Measurements from ENCODE around the gene SYT10.
"Not testable (repeated sequence)": the region's sequence is repeated elsewhere in the genome, so short reads cannot be mapped to it uniquely, and the experiment has no call there.

The SYT10 gene, protein sequence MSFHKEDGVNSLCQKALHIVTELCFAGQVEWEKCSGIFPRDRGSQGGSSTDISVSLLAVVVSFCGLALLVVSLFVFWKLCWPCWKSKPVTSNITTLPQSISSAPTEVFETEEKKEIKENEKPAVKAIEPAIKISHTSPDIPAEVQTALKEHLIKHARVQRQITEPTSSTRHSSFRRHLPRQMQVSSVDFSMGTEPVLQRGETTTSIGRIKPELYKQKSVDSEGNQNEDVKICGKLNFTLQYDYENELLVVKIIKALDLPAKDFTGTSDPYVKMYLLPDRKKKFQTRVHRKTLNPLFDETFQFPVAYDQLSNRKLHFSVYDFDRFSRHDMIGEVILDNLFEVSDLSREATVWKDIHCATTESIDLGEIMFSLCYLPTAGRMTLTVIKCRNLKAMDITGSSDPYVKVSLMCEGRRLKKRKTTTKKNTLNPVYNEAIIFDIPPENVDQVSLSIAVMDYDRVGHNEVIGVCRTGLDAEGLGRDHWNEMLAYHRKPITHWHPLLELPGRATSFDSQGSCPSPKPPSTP

DNA sequence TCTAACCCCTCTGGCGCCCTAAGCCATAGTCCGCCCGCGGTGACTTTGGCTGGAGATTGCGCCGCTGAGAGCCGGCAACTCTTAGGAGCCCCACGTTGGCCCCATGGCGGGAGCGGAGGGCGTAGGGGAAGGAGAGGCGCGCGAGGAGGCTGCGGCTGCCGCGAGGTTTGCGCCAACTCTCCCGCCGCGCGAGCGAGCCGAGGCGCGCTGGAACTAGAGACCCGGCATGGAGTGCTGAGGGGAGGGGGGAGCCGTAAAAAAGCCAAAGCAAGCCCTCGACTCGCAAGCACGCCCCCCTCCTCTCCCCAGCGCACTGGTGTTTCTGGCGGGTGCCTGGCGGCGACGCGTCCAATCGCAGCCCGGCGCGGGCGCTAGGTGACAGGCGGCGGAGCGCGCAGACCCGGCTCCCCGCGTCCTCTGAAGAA is at the start of gene SYT10:
Gene SYT10, minus strand, starts transcription at position 233 of the 425 bp plus-strand sequence. CDS start 297 bp downstream, outside the sequence.
- no peak for DNase-seq (ENCODE audit: low read depth in 2 of 2)

DNA sequence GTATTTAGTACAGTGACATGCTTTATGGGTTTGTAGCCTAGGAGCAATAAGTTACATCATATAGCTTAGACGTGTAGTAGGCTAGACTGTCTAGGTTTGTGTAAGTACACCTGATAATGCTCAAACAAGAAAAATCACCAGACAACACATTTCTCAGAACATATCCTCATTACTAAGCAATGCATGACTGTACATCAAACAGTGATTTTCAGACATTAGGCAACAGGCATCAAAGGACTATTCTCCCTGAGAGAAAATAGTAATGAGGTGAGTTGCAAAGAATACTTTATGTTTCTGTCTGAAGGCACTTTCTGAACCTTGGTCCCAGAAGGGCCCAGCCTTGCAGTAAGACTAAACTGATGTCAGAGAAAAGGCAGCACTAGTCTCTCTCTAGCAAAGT is 48.4 kb upstream of the SYT10 start:
- DNase-seq (ENCODE audit: low read depth in 2 of 2), result no peak

DNA sequence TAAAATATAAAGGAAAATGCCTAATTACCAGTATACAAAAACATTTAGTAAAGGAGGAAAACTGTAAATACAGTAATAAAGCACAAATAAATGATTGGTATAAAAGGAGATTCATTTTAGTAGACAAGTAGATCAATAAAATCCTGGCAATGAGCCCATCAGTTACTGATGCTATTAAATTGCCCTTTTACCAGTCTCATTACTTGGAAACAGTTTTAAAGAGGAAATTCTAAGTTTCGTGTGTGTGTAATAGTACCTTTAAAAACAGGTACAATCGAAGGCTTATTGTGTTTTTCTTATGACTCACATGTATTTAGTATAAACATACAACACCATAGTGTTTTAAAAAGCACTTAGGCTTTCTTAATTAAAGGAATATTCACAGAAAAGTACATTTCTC is 46.4 kb upstream of the SYT10 start:
- DNase-seq (ENCODE audit: low read depth in 2 of 2), result no peak

DNA sequence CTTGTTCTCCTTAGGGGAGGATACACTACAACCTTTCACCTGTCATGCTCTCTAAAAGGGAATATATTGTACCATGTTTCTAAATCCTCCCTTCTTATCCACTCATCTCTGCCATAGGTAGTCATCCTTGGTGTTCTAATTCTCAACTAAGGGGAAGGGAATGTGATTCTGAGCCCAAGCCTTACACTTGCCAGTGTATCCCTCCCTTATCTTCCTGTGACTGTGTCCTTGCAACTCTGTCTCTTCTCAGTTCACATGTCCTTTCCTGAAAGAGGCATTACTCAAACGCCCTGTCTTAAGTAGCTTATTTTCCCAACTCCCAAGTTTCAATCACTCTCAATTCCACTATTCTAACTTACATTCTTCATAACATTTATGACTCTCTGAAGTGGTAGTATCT is 44.5 kb upstream of the SYT10 start:
- DNase-seq (ENCODE audit: low read depth in 2 of 2), result no peak

DNA sequence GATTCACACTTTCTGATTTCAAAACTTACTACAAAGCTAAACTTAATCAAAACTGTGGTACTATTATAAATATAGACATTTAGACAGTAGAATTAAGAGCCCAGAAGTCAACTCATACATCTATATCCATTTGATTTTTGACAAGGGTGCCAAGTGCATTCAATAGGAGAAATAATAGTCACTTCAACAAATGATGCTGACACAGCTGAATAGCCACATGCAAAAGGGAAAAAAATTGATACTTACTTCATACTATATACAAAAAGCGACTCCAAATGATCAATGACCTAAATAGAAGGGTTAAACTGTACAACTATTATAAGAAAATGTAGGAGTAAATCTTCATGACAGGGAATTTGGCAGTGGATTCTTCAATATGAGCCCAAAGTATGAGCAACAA is 40.7 kb upstream of the SYT10 start:
- no peak for DNase-seq (ENCODE audit: low read depth in 2 of 2)

DNA sequence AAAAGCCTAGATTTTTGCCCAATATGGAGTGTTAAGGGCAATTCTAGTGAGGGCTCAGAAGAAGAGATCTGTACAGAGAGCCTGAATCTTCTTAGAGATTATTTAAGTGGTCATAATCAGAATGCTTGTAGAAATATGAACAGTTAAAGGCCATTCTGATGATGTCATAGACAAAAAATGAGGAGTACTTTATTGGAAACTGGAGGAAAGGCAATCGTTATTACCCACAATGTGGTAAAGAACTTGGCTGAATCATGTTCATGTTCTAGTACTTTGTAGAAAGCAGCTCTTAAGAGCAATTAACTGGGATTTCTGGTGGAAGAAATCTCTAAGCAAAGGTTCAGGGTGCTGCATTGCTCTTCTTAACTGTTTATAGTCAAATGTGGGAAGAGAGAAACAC is 36.4 kb upstream of the SYT10 start:
- no peak for DNase-seq (ENCODE audit: low read depth in 2 of 2)

DNA sequence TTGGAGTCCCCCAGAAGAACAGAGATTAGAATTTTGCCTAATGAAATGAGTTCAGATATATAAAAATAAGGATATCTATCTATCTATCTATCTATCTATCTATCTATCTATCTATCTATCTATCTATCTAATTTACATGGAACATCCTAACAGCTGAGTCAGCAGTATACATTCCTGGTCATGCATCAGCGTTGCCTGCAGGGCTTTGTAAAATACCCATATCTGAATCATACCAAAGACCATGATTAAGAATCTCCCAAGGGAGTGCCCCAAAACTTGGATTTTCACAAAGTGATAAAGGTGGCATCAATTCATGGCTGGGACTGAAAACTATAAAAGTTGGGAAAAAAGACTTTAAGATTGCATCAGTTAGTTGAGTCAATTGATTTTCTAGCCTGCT is 32.7 kb upstream of the SYT10 start:
- no peak for DNase-seq (ENCODE audit: low read depth in 2 of 2)

DNA sequence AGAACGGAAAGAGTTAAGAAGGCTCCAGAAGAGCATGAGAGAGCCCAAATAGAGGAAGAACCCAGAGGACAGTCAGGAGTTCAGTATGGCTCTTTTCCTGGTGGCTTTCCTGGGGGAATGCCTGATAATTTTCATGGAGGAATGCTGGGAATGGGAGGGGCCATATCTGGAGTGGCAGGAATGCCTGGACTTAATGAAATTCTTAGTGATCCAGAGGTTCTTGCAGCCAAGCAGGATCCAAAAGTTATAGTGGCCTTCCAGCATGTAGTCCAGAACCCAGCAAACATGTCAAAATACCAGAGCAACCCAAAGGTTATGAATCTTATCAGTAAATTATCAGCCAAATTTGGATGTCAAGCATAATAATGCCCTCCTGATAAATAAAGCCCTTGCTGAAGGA is 15.5 kb upstream of the SYT10 start:
- DNase-seq (ENCODE audit: low read depth in 2 of 2), result no peak

DNA sequence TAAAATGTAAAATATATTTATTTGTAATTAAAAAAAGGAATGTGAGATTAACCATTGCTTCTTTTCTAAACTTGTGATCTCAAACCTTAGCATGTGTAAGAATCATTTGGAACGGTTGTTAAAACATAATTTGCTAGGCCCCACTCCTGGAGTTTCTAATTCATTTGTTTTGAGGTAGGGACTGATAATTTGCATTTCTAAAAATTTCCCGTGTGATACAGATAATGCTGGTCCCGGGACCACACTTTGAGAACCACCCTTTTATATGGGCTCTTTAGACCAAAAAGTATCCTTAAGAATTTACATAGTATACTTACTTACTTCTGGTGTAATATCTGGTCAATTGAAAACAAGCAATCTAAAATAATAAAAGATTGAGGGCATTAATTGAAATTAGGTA is 10.9 kb upstream of the SYT10 start:
- no peak for DNase-seq (ENCODE audit: low read depth in 2 of 2)

DNA sequence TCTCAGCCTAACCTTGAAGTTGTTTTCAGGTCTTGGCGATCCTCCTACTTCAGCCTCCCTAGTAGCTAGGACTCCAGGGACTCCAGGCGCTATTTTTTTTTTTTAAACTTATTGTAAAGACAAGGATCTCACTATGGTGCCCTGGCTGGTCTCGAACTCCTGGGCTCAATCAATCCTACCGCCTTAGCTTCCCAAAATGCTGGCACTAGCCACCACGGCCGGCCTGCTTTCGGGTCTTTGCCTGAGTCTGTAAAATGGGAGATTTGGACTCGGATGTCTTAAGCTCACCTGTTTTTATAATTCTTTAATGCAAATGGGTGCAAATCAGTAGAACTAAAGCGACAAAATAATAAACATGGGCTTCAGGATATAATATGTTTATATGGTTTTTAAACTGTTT is 858 bp upstream of the SYT10 start:
- DNase-seq (ENCODE audit: low read depth in 2 of 2), result no peak

DNA sequence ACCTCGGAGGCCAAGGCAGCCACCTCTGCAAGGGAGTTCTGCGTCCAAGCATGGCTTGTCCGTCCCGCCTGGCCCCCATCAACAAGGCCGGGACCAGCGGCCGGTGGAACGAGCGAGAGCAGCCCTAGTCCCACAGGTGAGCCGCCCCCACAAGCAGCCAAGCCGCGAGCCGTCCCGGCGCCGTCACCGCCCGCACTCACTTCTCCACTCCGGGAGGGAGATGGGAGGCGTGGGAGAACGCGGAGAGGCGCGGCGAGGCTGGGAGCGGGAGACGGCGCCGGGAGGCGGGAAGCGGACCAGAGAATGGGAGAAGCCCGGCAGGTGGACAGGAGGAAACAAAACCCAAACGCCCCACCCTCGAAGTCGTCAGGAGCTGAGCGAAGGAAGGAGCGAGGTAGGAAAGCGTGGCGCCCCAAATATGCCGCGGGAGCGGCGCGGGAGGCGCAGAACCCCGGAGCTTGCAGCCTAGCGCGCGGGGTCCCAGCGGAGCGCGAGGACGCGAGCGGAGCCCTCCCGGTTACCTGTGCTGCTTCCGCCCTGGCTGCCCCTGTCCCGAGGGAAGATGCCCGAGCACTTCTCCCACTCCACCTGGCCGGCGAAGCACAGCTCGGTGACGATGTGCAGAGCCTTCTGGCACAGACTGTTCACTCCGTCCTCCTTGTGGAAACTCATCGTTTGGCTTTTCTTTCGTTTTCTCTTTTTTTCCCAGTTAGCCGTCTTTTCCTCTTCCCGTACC is 600 bp downstream of the SYT10 start:
- no peak for DNase-seq (ENCODE audit: low read depth in 2 of 2)

DNA sequence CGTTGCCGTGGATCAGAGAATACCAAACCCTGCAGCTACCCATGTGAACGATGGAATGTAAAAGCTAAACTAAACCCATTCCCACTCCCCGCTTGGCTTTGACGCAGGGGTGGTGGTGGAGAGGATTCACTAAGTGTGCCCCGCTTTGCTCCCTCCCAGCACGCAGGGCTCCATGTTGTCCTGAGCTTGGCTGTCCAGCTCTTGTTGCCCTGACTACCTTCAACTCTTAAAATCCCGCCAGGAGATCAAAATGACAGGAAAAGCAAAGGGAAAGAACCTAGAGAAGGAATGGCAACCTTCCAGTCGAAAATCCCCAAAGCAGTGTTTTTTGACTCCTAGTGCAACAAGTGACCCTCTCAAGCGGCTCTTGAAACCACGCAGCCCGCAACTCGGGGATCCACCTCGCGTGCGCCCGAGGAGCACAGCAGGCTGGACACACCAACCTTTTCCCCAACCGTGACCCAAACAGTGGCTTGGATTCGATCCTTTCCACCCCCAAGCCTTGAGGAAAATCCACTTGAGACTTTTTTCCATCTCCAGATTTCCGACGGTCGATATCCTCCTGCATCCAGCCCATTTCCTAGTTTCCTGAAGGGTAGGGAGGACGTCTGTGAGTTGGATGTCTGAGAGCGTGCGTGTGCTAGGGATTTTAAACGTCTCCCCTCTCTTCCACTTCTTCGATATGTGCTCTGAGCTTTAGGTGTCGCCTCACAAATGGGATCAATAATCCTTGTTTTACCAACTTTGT is 1.4 kb downstream of the SYT10 start:
- DNase-seq (ENCODE audit: low read depth in 2 of 2), result no peak

DNA sequence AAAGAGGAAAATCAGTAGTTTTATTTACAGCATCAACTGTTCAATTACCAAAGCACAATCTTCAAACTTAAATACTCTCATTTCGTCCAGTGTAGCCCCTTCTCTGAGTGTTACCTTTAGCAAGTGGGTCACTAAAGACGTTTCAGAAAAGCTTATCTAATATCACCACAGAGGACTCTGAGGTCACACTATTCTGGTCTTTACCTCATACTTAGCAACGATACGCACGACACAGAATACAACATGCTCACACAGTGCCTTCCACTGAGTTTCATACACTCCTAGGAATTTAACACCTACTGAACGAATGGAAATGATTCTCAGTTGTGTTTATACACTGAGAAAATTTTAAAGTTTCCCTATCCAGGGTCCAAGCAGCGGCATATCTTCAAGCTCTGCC is 2.0 kb downstream of the SYT10 start:
- DNase-seq (ENCODE audit: low read depth in 2 of 2), result no peak

DNA sequence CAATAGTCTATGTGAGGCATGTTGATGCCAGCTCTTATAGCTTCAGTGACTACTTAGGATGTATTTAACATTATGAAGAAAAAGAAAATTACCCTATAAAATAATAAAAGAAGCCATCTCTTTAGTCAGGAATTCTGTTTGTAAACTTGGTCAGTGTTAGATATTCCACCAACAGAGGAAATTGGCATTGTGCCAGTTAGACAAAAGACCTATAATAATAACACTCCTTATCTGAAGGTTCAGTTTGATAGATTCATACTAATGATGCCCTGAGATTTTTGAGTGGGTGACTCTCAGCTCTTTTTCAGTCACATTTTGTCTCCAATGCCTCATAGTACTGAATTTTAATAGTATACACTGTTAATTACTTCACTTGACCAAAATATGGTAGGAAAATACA is 6.6 kb downstream of the SYT10 start:
- no peak for DNase-seq (ENCODE audit: low read depth in 2 of 2)

DNA sequence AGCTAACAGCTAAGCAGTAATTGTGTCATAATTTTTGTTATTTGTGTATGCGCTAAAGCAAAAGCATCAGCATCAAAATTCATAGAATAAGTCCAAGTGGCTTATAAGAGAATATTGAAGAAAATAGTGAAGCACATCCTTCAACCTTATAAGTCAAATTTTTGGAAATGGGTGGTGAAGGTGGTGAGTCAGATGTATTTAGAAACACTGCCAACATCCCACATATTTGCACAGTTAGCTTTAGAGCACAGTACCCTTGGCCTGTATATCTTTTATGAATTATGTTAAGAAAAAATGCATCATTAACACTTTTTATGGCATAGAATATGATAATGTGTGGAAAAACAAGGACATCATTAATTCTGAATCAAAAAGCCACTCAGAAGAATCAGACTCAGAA is 8.0 kb downstream of the SYT10 start:
- DNase-seq (ENCODE audit: low read depth in 2 of 2), result no peak

DNA sequence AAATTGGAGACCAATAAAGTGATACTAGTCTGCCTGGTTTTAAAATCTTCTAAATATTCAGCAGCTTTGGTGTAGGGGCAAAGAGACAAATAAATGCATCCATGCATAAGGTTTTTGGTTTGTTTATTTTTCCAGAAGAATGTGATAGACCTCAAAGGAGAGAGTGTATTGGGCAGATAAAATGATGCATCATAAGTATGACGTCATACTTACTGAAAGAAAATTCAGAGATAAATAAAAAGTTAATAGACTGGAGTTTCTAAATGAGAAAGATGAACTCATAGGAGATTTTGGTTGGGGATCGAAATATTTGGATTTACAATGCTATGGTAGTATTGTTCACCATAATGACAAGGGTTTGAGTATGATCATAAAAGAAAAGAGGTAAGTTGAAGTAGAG is 10.2 kb downstream of the SYT10 start:
- no peak for DNase-seq (ENCODE audit: low read depth in 2 of 2)

DNA sequence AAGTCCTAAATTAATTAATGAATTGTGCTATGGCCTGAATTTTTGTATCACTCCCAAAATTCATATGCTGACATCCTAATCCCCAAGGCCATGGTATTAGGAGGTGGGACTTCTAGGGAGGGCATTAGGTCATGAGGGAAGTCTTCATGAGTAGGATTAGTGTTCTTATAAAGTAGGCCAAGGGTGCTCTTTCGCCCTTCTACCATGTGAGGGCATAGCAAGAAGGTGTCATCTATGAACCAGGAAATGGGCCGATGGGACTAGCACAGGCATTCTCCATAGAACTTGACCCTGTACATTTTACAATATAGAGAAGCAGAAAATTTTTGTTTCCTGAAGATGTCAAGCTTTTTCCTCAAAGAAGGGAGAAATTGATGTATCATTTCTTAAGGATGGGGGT is 12.5 kb downstream of the SYT10 start:
- no peak for DNase-seq (ENCODE audit: low read depth in 2 of 2)

DNA sequence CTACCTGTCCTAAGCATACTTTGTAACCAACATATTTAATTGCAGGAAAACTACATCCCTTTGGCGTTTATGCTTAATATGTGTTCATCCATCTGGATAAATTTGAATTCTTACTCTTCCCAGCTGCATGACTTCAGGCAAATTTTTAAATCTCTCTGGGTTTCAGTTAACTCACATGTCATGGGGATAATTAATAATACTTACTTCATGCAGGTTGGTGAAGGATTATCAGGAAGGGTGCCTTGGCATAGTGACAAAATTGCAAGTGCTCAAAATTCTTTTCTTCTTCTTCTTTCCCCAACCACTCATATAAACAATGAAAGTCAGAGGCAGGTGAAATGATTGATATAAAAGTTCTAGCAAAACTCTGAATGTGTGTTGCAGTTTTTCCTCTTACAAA is 15.9 kb downstream of the SYT10 start:
- no peak for DNase-seq (ENCODE audit: low read depth in 2 of 2)

DNA sequence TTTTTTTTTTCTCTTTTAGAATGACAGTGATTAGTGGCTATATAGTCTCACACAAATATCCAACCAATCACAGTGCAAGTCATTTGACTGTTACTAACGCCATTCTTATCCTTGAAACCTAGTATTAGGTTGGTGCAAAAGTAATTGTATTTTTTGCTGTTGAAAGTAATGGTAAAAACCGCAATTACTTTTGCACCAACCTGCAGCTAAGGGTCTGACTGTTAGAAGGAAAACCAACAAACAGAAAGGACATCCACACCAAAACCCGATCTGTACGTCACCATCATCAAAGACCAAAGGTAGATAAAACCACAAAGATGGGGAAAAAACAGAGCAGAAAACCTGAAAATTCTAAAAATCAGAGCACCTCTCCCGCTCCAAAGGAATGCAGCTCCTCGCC is 27.2 kb downstream of the SYT10 start:
- not testable (repeated sequence) for DNase-seq (ENCODE audit: low read depth in 2 of 2)

DNA sequence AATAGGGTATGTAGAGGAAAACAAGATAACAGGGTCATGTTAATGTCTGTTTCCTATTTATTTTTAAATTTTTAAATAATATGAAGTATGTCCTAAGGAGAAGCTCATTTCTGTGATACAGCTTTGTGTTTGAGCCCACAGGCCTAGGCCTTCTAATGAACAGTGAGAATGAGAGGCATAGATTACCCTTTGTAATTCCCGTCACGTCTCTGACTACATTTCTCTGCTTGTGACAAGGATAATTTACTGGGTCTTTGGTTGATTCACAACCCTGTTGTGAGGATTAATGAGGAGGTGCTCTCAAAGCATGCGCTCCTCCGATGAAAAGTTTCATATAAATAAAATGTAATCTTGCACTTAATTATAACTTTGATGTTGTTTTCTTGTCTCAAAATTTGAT is 56.1 kb downstream of the SYT10 start:
- no peak for DNase-seq (ENCODE audit: low read depth in 2 of 2)

DNA sequence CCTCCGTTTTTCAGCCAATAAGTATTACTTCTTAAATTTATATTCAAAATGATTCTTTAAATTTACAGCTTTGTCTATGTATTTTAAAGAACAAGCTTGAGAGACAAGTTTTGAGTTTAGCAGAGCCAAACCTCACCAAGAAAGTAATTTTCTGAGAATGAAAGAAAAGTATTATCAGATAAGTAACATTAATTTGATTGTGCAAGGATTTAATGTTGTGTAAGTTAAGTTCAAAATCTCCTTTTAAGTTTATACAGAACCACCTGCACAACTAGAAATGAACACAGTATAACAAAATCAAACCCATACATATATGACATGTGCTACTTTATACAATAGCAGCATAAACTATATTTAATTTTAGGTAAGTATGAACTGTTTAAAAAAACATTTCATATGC is 63.5 kb downstream of the SYT10 start:
- no peak for DNase-seq (ENCODE audit: low read depth in 2 of 2)

DNA sequence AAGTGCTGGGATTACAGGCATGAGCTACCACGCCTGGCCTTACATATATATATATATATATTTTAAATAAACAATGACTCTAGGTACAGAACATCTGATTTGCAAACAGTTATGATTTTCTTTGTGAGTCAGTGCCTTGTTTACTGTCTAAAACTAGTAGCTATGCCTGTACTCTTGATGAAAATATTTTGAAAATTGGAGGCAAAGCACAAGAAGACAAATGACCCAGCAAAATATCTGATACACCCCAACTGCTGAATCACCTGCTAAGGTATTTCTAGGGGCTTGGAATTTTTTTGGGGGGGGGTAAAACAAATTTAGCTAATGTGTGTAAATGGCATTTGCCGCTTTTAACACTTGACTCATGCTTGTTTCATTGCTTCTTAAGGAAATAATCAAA is 69.3 kb downstream of the SYT10 start:
- no peak for DNase-seq (ENCODE audit: low read depth in 2 of 2)
